ENCODE measurements around the gene OSBPL1A.

GRCh38 chr18:24413148-24413547 lies 15.5 kb upstream of the OSBPL1A start:
- TF ChIP-seq CTCF (IDR thresholded peaks at IDR 0.05) (peak in 1 of 2 donors; percentile 26), EP300 (IDR thresholded peaks at IDR 0.05) (no peak), POLR2AphosphoS5 (IDR thresholded peaks at IDR 0.05) (no peak), POLR2A (IDR thresholded peaks at IDR 0.05) (no peak)

All from suprapubic skin (tissue), 4 donors.